ENCODE measurements around the gene HCFC1.
A peak's percentile ranks its signal among the peaks of the same experiment; 100 is the strongest.

HCFC1 gene

GRCh38 chrX:153971450-153972367 lies at the start of gene HCFC1:
HCFC1 (minus strand) TSS chrX:153971818; CDS start chrX:153970840, 978 bp downstream.
- DNase-seq (ENCODE audit: low read depth): peak; percentile 33

GRCh38 chrX:154021131-154021611 lies 49.6 kb upstream of the HCFC1 start:
- DNase-seq (ENCODE audit: low read depth): no peak

- DNase-seq (ENCODE audit: low read depth): no peak
Measured at GRCh38 chrX:154020536-154021115, 49.0 kb upstream of the HCFC1 start.

GRCh38 chrX:154019633-154020528 lies 48.3 kb upstream of the HCFC1 start, which contains the start of gene IRAK1:
IRAK1 (minus strand) TSS chrX:154019902; CDS start chrX:154019812, 90 bp downstream.
- no peak for DNase-seq (ENCODE audit: low read depth)

GRCh38 chrX:154019061-154019621 lies 47.5 kb upstream of the HCFC1 start:
- DNase-seq (ENCODE audit: low read depth): no peak

GRCh38 chrX:154018518-154019060 lies 47.0 kb upstream of the HCFC1 start:
- DNase-seq (ENCODE audit: low read depth): no peak

GRCh38 chrX:154017766-154018517 lies 46.3 kb upstream of the HCFC1 start:
- DNase-seq (ENCODE audit: low read depth): no peak

GRCh38 chrX:154016366-154017076 lies 44.9 kb upstream of the HCFC1 start:
- DNase-seq (ENCODE audit: low read depth): no peak

- no peak for DNase-seq (ENCODE audit: low read depth)
Measured at GRCh38 chrX:154015581-154016264, 44.1 kb upstream of the HCFC1 start.

DNA sequence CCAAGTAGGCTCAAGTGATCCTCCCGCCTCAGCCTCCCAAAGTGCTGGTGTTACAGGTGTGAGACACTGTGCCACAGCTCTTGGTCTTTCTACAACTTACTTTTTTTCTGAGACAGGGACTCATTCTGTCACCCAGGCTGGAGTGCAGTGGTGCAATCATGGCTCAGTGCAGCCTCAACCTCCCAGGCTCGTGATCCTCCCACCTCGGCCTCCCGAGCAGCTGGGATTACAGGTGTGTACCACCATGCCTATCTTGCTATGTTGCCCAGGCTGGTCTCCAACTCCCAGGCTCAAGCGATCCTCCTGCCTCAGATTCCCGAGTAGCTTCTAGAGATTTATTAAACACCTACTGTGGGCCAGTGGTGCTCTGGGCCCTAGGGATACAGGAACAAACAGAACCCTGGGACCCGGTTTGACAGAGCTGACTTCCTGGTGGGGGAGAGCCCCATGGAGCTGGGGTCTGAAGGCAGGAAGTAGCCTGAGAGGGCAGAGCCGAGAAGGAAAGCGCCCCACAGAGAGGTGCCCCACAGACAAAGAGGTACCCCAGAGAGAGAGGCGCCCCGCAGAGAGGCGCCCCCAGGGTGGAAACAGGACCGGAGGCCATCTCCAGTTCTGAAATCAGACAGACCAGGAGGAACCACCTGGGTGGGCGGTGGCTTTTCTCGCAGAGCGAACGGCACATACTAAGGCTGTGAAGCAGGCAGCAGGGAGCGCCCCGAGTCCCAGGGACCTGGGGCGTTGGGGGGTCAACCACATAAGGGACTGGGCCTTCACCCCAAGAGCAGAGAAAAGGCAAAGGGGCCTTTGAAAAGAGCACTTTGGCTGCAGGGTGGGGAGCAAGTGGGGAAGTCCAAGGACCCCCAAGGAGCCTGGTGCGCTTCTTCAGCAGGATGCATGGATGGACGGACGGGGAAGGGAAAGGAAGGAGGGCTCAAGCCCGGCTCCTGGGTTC lies 43.1 kb upstream of the HCFC1 start:
- no peak for DNase-seq (ENCODE audit: low read depth)

- no peak for DNase-seq (ENCODE audit: low read depth)
Measured at GRCh38 chrX:154013614-154014360, 42.2 kb upstream of the HCFC1 start.

GRCh38 chrX:154013001-154013421 lies 41.4 kb upstream of the HCFC1 start:
- no peak for DNase-seq (ENCODE audit: low read depth)

- no peak for DNase-seq (ENCODE audit: low read depth)
Measured at GRCh38 chrX:154012336-154012991, 40.8 kb upstream of the HCFC1 start.

GRCh38 chrX:154011376-154012335 lies 40.0 kb upstream of the HCFC1 start:
- DNase-seq (ENCODE audit: low read depth): no peak

DNA sequence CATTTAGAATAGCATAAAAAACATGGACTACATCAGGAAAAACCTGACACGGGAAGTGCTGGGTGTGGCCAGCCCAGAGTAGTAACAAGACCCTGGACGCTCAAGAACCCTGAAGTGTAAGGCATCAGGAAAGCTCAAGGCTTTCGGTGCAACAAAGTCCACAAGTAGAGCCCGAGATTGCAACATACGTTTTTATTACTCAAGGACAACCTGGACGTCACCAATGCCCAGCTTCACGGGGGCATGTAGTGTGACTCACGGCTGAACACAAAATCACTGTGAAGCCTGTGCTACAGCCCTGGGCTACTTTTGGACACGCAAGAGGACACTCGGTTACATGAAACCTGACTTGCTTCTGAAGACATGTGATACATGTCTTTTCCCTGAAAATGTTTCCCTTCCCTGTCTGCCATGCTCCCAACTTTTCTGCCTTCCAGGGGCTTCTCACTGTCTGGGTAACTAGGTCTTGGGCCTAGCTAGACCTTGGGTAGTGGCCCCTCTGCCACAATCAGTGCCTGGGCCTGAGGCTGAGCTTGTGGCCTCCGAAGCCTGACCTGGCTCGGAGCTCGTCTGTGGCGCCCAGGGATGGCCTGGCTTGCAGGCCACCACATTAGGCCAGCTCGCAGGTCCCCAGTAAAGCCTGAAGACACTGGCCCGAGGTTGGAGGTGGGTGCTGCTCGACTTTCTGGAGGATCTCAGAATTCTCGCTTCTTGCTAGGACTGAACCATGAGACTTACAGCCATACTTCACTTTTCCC lies 38.9 kb upstream of the HCFC1 start:
- DNase-seq (ENCODE audit: low read depth): no peak
